Activated T-cell treated with anti-CD3 and anti-CD28 coated beads, Interleukin-2, amount 50 U/mL, for 1 hour (primary cell): ENCODE data around the gene PUS3.
A peak's percentile ranks its signal among the peaks of the same experiment; 100 is the strongest.

Source experiments
- DNase-seq: peaks from one replicate; pipeline ENCODE4 v3.0.0-alpha.2; 2020

The PUS3 gene

GRCh38 chr11:125941267-125941618, 38.2 kb upstream of the PUS3 start:
- no peak for DNase-seq

DNA sequence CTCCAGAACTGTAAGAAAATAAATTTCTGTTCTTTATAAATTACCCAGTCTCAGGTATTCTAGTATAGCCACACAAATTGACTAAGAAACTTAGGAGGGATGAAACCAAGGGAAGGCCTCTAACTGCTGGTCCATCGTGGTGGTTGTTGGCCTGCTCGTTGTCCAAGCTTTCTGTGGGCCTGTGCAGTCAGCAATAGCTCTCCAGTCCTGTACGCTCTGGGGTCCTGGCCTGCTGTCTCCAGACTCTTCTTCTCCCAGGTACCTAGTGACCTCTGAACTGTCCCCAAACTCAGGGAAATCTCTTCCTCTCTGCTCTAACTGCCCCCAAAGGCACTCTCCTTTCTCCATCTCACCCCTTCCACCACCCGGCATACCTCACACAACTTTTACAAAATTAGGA, 37.1 kb upstream of the PUS3 start:
- DNase-seq: no peak

- DNase-seq: no peak
These were observed 36.1 kb upstream of the PUS3 start for GRCh38 chr11:125939081-125939521.

GRCh38 chr11:125938418-125938817, 35.4 kb upstream of the PUS3 start:
- DNase-seq: no peak

- no peak for DNase-seq
These were observed 32.7 kb upstream of the PUS3 start for GRCh38 chr11:125935618-125936199.

GRCh38 chr11:125935056-125935455, 32.0 kb upstream of the PUS3 start:
- no peak for DNase-seq

- DNase-seq: no peak
These were observed 31.5 kb upstream of the PUS3 start for GRCh38 chr11:125934473-125934872.

GRCh38 chr11:125933030-125933813, 30.2 kb upstream of the PUS3 start:
- DNase-seq: no peak

- no peak for DNase-seq
These were observed 29.3 kb upstream of the PUS3 start for GRCh38 chr11:125932301-125932700.

DNA sequence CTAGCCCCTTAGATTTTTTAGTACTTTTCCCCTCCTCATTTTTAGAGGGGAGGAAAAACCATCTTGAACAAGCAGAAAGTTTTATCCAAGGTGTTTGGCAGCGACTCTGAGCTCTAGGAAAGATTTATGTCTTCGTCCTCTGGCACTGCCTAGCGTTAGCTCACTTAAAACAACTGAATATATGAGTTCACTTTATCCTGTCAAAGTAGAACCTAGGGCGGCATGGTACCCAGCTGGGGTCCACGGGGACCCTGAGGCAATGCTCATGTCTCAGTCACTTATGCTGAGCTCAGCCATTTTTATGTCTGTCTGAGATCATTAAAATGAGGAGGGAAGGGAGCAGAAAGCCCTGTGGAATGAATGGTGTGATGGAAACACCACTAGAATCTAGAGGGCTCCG, 28.7 kb upstream of the PUS3 start:
- DNase-seq: no peak

DNA sequence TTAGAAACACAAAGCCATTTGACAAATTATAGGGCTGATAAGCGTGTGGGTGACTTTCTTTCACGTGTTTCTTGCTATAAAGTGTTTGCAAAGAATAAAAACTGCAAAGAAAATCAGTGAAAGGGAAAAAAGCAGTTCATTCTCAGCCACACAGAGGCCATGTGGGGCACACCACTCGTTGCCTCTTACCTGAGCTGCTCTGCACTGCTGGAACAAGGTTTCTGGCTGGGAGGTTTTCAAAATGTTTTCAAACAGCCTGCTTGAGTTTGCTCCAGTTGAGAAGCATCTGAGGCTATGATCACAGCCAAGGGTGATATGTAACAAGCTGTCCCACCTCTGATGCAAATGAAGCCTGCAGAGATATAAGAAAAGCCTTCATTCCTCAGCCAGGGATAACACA, 28.1 kb upstream of the PUS3 start:
- DNase-seq: no peak

GRCh38 chr11:125930076-125930450, 27.1 kb upstream of the PUS3 start:
- no peak for DNase-seq

GRCh38 chr11:125929445-125930075, 26.6 kb upstream of the PUS3 start:
- no peak for DNase-seq

DNA sequence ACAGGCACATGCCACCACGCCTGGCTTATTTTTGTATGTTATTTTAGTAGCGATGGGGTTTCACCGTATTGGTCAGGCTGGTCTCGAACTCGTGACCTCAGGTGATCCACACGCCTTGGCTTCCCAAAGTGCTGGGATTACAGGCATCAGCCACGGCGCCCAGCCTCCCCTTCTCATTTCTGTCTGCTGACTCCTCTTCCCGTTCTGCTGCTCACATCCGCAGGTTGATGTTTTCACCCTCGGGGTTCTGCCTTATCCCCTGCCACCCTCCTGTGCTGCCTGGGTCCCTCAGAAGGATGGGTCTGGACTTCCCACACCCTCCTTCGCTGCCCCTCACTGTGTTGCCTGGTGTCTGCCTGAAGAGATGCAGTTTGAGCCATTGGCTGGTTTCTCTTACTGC, 23.7 kb upstream of the PUS3 start:
- no peak for DNase-seq

GRCh38 chr11:125925804-125926203, 22.8 kb upstream of the PUS3 start:
- DNase-seq: no peak

DNA sequence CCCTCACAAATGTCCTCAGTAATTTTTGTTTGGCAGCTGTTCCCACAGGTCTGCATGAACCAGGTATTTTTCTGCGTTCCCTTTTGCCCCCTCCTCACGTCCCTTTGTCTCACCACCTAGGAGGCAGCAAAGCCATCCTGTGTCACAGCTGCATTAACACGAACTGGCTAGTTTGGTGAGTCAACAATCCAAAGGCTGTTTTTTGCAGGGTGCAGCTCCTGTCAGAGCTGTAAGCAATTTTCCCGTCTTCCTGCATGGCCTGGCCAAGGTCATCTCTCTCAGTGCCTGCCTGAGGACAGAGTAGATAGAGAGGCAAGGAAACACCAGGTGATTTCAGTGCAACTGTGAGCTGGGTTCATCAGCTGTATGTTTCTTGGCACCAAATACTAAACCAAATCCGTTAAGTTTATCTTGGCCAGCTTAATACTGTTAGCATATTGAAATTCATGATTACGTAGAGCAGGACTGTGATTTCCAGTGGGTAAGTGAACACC, 22.3 kb upstream of the PUS3 start:
- no peak for DNase-seq

GRCh38 chr11:125924384-125925007, 21.5 kb upstream of the PUS3 start:
- no peak for DNase-seq

- DNase-seq: no peak
These were observed 20.6 kb upstream of the PUS3 start for GRCh38 chr11:125923633-125924032.

- DNase-seq: peak; percentile 47
These were observed 20.1 kb upstream of the PUS3 start for GRCh38 chr11:125923012-125923579.

DNA sequence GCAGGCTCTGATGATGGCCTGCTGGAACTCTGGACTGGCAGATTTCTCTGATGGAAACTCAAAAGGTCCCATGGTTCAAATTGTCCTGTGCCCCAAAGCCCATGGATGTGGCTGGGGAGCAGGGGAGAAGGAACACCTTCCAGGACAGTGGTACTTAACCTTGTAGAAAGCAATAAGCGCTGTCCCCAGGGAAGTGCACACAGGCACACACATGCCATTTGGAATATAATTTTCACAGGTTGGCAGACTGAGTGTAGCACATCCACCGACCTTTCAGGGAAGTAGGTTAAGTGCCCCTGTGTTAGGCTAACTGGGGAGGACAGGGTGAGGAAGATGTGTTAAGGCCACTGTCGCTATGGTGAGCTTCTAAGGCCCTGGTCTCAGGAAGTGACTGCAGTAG, 19.1 kb upstream of the PUS3 start:
- DNase-seq: no peak

- no peak for DNase-seq
These were observed 18.0 kb upstream of the PUS3 start for GRCh38 chr11:125921042-125921441.

DNA sequence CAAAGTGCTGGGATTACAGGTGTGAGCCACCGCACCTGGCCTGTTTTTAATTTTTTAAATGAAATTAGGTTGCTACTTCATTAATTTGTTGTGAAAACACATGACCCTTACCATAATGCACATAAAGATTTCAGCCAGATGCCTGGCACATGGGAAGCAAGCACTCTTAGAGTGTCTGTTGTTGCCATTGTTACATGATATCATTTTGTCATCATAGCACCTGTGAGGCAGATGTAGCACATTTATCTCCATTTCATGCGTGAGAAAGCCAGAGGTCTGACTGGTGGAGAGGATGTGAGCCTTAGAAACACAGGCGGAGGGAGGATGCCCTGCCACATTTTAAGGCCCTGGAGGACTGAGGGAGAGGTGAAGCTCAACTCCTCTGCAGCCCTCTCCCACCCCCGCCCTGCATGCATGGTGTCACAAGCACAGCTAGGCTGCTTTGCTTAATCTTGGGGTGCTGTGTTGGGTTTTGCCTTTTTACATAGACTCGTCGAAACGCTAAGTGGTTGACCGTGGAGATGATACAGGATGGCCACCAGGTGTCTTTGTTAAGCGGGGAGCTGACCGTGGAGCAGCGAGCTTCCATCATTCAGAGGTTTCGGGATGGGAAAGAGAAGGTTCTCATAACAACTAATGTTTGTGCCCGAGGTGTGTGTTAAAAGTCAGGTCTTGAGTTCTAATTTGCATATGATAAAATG, 15.3 kb upstream of the PUS3 start:
- no peak for DNase-seq
